OCI-LY1 (cell line): ENCODE measurements around the gene ARHGAP24.

Experiments
- H2AFZ ChIP-seq: fragments of 200-600 bp; sonication (generic), shearing (Covaris generic); 2 replicates; pipeline ENCODE4 v1.6.0; 2014; ENCODE audit warnings: antibody characterized with exemption, mild to moderate bottlenecking, low read length
- H3F3A ChIP-seq: fragments of 200-600 bp; sonication (generic), shearing (Covaris generic); 2 replicates; pipeline ENCODE4 v1.6.0; 2014; ENCODE audit warnings: mild to moderate bottlenecking, antibody characterized with exemption, low read length, moderate library complexity; ENCODE audit not compliant: insufficient read depth
- H3K27ac ChIP-seq: fragments of 200-600 bp; sonication (generic); 2 replicates; pipeline ENCODE4 v1.5.1; 2014; ENCODE audit warnings: low read length, mixed run types, mild to moderate bottlenecking, low read depth; ENCODE audit not compliant: poor library complexity, severe bottlenecking
- H3K27me3 ChIP-seq: fragments of 200-600 bp; sonication (generic); 2 replicates; pipeline ENCODE4 v1.6.0; 2014; ENCODE audit warnings: antibody characterized with exemption, mild to moderate bottlenecking, low read length, moderate library complexity; ENCODE audit not compliant: insufficient read depth
- H3K36me3 ChIP-seq: fragments of 200-600 bp; sonication (generic); 2 replicates; pipeline ENCODE4 v1.6.1; 2014; ENCODE audit warnings: mild to moderate bottlenecking, antibody characterized with exemption, low read length, moderate library complexity, mixed read lengths; ENCODE audit not compliant: insufficient read depth
- H3K4me1 ChIP-seq: fragments of 200-600 bp; sonication (generic); 2 replicates; pipeline ENCODE4 v1.5.1; 2014; ENCODE audit warnings: mild to moderate bottlenecking, low read length, moderate library complexity; ENCODE audit not compliant: insufficient read depth, severe bottlenecking
- H3K4me2 ChIP-seq: fragments of 200-600 bp; sonication (generic), shearing (Covaris generic); 2 replicates; pipeline ENCODE4 v1.6.1; 2014; ENCODE audit warnings: low read length
- H3K4me3 ChIP-seq: fragments of 200-600 bp; sonication (generic); 2 replicates; pipeline ENCODE4 v1.5.1; 2014; ENCODE audit warnings: low read length, low read depth, mild to moderate bottlenecking, mixed read lengths; ENCODE audit not compliant: poor library complexity, severe bottlenecking
- H3K79me2 ChIP-seq: fragments of 200-600 bp; shearing (Covaris generic); 2 replicates; pipeline ENCODE4 v1.6.1; 2016; ENCODE audit warnings: mixed run types, low read length, mixed read lengths; ENCODE audit not compliant: insufficient read depth
- H3K9ac ChIP-seq: fragments of 200-600 bp; sonication (generic), shearing (Covaris generic); 2 replicates; pipeline ENCODE4 v1.6.1; 2014; ENCODE audit warnings: mild to moderate bottlenecking, low read length, mixed read lengths
- H3K9me2 ChIP-seq: fragments of 200-600 bp; sonication (generic), shearing (Covaris generic); 2 replicates; pipeline ENCODE4 v1.6.1; 2014; ENCODE audit warnings: low read depth, mild to moderate bottlenecking, low read length, mixed read lengths
- H3K9me3 ChIP-seq: fragments of 200-600 bp; shearing (Covaris generic); 2 replicates; pipeline ENCODE4 v1.6.1; 2014; ENCODE audit warnings: low read length, mixed read lengths
- H4K20me1 ChIP-seq: fragments of 200-600 bp; sonication (generic), shearing (Covaris generic); 2 replicates; pipeline ENCODE4 v1.6.0; 2016; ENCODE audit warnings: mild to moderate bottlenecking, low read length; ENCODE audit not compliant: insufficient read depth
- EZH2 ChIP-seq: fragments of 200-600 bp; sonication (generic), shearing (Covaris generic); IDR thresholded peaks from 2 replicates; pipeline ENCODE4 v1.8.0; 2017; ENCODE audit warnings: borderline replicate concordance, mixed run types, mild to moderate bottlenecking, antibody characterized with exemption, low read length, moderate library complexity, mixed read lengths
- TF ChIP-seq, protein P1 (sequence below): fragments of 200-600 bp; sonication (generic), shearing (Covaris generic); IDR thresholded peaks from 2 replicates; pipeline ENCODE4 v1.5.1; 2017; ENCODE audit warnings: mild to moderate bottlenecking, antibody characterized with exemption, low read length, moderate library complexity, mixed read lengths

Gene ARHGAP24

DNA sequence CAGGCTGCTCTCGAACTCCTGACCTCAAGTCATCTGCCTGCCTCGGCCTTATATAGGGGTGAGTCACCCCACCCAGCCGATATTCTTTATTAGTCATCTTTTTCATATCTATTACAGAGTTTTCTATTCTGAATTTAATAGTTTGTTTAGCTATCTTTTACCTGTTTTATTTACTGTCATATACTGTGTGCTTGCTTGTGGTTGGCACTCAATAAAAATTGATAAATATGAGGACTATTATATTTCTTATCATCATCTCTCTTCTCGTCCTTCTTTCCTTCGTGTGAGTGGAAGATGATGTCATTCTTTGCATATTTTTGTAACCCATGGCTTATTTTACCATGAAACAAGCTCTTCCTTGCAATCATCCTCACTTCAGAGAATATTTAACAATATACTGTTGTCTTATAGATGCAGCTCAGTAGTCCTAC, 265.5 kb downstream of the ARHGAP24 start:
- Histone ChIP-seq H4K20me1 (no peaks in the 10 kb centered on the region), H3K4me3 (no peak overlapping the region), H3K9ac (peak overlapping the region; percentile 33; the same call in 1 of the 2 replicates), H3K4me1 (peaks cover 89% of the 10 kb centered on the region), H3K79me2 (peaks cover 22% of the 10 kb centered on the region), H3F3A (peaks cover 5% of the 10 kb centered on the region; the same call in 1 of the 2 replicates), H3K36me3 (peaks cover 20% of the 10 kb centered on the region), H3K4me2 (no peak overlapping the region), H3K27me3 (no peaks in the 10 kb centered on the region), H3K9me2 (no peaks in the 10 kb centered on the region), H2AFZ (no peak overlapping the region), H3K27ac (peak overlapping the region; percentile 77), H3K9me3 (no peaks in the 10 kb centered on the region)
- TF ChIP-seq, protein P1, sequence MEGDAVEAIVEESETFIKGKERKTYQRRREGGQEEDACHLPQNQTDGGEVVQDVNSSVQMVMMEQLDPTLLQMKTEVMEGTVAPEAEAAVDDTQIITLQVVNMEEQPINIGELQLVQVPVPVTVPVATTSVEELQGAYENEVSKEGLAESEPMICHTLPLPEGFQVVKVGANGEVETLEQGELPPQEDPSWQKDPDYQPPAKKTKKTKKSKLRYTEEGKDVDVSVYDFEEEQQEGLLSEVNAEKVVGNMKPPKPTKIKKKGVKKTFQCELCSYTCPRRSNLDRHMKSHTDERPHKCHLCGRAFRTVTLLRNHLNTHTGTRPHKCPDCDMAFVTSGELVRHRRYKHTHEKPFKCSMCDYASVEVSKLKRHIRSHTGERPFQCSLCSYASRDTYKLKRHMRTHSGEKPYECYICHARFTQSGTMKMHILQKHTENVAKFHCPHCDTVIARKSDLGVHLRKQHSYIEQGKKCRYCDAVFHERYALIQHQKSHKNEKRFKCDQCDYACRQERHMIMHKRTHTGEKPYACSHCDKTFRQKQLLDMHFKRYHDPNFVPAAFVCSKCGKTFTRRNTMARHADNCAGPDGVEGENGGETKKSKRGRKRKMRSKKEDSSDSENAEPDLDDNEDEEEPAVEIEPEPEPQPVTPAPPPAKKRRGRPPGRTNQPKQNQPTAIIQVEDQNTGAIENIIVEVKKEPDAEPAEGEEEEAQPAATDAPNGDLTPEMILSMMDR = no peak
- TF ChIP-seq EZH2 = no peak

DNA sequence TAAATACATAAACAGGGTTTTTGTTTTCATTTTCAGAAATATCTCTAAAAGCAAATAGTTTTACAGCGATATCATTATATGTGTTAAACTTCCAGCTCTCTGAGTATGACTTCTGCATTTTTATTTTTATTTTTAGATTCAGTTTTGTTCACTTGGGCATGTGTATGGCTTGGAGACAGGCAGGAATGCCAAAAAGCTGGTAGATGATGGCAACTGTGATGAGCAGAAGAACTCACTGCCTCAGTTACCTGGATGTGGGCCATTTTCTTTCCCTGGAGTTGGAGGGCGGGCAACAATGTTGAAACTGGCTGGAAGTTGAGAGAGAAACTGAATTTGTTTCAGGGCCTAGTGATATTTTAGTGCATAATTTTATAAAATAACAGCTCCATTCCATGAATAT, 266.4 kb downstream of the ARHGAP24 start:
- H4K20me1 ChIP-seq = no peaks in the 10 kb centered on the region
- H3K4me1 ChIP-seq = peaks cover 93% of the 10 kb centered on the region
- H3K27ac ChIP-seq = peak overlapping the region; percentile 77
- H3K9me3 ChIP-seq = no peaks in the 10 kb centered on the region
- H3K9me2 ChIP-seq = no peaks in the 10 kb centered on the region
- TF ChIP-seq EZH2 = no peak
- TF ChIP-seq, protein P1 = no peak
- H3K36me3 ChIP-seq = peaks cover 14% of the 10 kb centered on the region
- peak overlapping the region; percentile 17; the same call in 1 of the 2 replicates for H3K4me2 ChIP-seq
- peaks cover 9% of the 10 kb centered on the region; the same call in 1 of the 2 replicates for H3F3A ChIP-seq
- H3K79me2 ChIP-seq = peaks cover 22% of the 10 kb centered on the region
- peak overlapping the region; percentile 33 for H3K9ac ChIP-seq
- H3K4me3 ChIP-seq = no peak overlapping the region
- no peaks in the 10 kb centered on the region for H3K27me3 ChIP-seq
- no peak overlapping the region for H2AFZ ChIP-seq

DNA sequence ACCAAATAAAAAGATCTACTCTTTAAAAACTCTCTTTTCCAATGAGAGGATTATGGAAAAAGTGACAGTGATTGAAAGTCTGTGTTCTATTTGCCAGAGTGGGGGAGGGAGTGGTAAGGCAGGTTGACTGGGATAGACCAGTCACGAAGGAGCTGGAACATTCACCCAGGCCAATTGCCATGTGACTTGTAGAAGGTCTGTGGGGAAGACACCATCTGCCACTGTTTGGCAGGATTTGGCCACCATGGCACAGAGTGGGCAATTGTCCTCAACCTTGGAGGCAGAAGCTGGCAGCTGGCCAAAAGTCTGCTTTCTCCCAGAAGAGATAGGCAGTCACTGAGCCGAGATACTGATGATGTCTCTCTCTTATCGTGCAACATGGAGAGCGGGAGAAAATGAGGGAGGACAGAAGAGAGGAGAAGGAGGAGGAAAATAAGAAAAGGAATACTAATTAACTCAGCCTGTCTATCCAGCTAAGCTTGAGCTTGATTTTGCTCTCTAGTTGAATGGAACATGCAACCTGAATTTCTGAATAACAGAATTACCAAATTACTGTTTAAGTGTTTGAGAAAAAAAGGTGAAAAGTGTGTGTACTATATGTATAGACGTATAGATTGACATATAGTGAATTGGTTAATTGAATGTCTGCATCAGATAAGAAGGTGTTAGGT, 267.1 kb downstream of the ARHGAP24 start:
- Histone ChIP-seq H3K79me2 (peaks cover 21% of the 10 kb centered on the region), H4K20me1 (no peaks in the 10 kb centered on the region), H3K36me3 (peaks cover 7% of the 10 kb centered on the region), H3K9me2 (no peaks in the 10 kb centered on the region), H3F3A (peaks cover 9% of the 10 kb centered on the region; the same call in 1 of the 2 replicates), H3K4me2 (peak overlapping the region; percentile 22; the same call in 1 of the 2 replicates), H3K9ac (peak overlapping the region; percentile 46; the same call in 1 of the 2 replicates), H3K9me3 (no peaks in the 10 kb centered on the region), H3K27ac (peak overlapping the region; percentile 77), H3K27me3 (no peaks in the 10 kb centered on the region), H3K4me1 (peaks cover 94% of the 10 kb centered on the region), H3K4me3 (no peak overlapping the region), H2AFZ (no peak overlapping the region)
- TF ChIP-seq EZH2 = no peak
- TF ChIP-seq, protein P1 = no peak
